Bone marrow (tissue), 2 donors: ENCODE data around the gene IFNA4.

ENCODE experiments used
- DNase-seq, 2 donors: peaks; one replicate each; lab custom pipeline; 2025; lab: John Stamatoyannopoulos, UW

Gene IFNA4

GRCh38 chr9:21165516-21165915, 21.9 kb downstream of the IFNA4 start:
- DNase-seq, result no peak

- DNase-seq, result peak in 1 of 2 donors; percentile 80
Measured at GRCh38 chr9:21160178-21160577, 27.2 kb downstream of the IFNA4 start.

- no peak for DNase-seq
Measured at GRCh38 chr9:21155501-21155900, 31.9 kb downstream of the IFNA4 start.

GRCh38 chr9:21154018-21154608, 33.3 kb downstream of the IFNA4 start:
- DNase-seq, result peak in 1 of 2 donors; percentile 44

- no peak for DNase-seq
Measured at GRCh38 chr9:21153336-21154017, 33.9 kb downstream of the IFNA4 start.

GRCh38 chr9:21144603-21145002, 42.8 kb downstream of the IFNA4 start:
- DNase-seq, result peak in 1 of 2 donors; percentile 17

- no peak for DNase-seq
Measured at GRCh38 chr9:21141427-21141882, 45.9 kb downstream of the IFNA4 start, which contains the start of gene IFNW1. TSS of gene IFNW1 (minus strand) at chr9:21141832. CDS start at chr9:21141570, 262 bp downstream.

GRCh38 chr9:21137020-21137419, 50.4 kb downstream of the IFNA4 start:
- DNase-seq, result no peak
